HG02678 (cell line): Measurements from ENCODE around the gene SPATA6L.

Experiments used
- ATAC-seq: cut with Tn5 transposase; IDR thresholded peaks from one replicate; pipeline ENCODE4 v1.9.1; 2021; ENCODE audit warnings: mild to moderate bottlenecking, moderate library complexity; ENCODE audit not compliant: unreplicated experiment

The SPATA6L gene

GRCh38 chr9:4590430-4591122, 75.7 kb downstream of the SPATA6L start:
- no peak for ATAC-seq

DNA sequence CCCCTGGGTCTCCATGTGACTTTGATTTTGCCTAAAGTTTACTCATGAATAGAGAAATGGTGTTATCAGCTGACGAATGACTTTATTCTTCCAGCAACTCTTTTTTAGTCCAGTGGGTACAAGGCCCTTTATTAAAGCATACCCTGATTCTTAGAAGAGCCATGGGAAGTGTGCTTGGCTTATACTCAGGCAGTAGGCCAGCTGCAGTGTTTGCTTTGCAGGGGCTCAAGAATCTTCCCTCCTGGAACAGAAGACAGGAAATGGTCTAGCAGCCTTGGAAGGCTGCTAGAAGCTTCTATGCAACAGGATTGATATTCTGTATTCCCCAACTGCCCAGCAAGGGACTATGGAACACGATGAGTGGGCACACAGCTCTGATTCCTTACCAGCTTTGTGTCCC, 77.6 kb downstream of the SPATA6L start:
- ATAC-seq, result no peak

DNA sequence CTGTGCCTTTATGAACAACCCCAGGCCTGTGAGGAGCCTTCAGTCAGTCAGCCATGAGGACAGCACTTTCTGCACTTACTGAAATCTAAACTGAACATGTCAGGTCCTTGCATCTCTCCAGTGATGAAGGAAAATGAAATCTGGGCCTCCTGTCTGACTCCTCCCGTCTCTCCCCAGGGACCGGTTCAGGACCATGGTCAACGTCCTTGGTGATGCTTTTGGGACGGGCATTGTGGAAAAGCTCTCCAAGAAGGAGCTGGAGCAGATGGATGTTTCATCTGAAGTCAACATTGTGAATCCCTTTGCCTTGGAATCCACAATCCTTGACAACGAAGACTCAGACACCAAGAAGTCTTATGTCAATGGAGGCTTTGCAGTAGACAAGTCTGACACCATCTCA, 81.1 kb downstream of the SPATA6L start:
- no peak for ATAC-seq

- ATAC-seq, result no peak
Measured at GRCh38 chr9:4584636-4585035, 81.6 kb downstream of the SPATA6L start.

DNA sequence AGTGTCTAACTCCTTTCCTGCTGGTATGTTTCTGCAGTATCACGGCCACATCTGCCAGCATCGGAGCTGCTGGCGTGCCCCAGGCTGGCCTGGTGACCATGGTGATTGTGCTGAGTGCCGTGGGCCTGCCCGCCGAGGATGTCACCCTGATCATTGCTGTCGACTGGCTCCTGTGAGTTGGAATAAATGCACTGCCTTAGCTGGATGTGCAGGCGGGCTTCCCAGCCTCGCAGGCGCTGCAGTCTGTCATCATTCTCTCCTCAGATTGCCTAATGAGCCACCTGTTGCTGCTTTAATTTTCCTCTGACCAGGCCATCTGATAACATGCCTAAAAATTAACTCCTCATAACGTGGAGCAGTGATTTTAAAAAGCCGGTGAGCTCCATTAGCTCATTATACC, 83.3 kb downstream of the SPATA6L start:
- no peak for ATAC-seq

- ATAC-seq, result no peak
Measured at GRCh38 chr9:4581861-4582565, 84.3 kb downstream of the SPATA6L start.

DNA sequence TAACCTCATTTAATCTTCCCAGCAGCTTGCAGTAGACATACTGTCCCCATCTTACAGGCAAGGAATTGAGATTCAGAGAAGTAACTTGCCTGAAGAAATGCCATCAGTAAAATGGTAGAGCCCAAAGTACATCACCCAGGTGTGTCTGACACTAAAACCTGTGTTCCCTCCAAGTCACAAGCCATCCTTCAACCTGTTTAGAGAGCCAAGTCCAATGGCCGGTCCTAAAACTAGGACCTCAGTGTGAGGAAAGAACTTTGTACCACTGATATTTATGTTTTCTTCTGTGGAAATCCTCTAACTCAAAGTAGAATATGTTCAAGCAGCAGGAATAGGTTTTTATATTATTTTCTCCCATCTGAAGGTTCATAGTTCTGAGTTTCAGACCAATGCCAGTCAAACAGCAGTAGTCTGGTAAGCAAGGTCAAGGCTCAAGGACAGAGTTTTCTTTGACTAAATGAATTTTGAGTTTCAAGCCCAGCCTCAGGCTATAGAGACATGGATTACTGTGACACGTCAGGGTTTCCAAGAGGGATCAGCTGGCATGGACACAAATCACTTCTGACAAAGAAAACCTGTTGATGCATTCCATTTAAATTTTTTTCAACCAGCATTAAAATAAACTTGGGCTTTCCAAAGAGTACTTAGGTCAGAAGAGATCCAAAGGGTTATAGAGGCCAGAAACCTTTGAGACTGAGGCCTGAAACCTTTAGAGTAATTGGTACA, 85.1 kb downstream of the SPATA6L start:
- no peak for ATAC-seq

DNA sequence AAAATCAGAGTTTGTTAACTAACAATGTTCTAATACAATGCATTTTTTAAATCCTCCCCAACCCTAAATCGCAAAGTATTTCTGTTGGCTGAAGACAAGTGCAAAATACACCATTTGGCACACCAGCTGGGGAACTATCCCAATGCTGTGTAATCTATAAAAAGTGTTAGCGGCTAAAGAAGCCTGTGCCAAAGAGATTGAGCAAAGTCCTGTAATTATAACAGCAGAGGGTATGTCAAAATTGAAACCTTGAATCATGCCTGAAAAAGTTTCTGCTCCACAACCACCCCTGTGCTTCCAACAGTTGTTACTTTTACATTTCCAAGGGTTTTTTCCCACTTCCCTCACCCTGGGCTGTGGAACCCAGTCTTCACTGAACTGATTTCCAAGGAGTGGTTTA, 87.3 kb downstream of the SPATA6L start:
- ATAC-seq, result no peak

DNA sequence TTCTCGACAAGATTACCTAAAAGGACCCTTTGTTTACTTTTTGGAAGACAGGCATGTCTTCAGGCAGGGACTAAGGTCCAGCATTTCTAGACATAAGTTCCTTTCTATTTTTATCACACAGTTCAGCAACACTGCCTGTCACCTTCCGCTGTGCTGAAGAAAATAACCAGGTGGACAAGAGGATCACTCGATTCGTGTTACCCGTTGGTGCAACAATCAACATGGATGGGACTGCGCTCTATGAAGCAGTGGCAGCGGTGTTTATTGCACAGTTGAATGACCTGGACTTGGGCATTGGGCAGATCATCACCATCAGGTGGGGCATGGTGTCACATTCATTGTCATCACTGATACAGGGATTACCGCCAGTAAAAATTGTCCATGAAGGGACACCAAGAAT, 89.8 kb downstream of the SPATA6L start:
- no peak for ATAC-seq

- no peak for ATAC-seq
Measured at GRCh38 chr9:4575997-4576396, 90.3 kb downstream of the SPATA6L start.

- peak; percentile 66 for ATAC-seq
Measured at GRCh38 chr9:4574657-4575243, 91.5 kb downstream of the SPATA6L start.

GRCh38 chr9:4573634-4574389, 92.5 kb downstream of the SPATA6L start:
- ATAC-seq, result no peak

- ATAC-seq, result no peak
Measured at GRCh38 chr9:4573176-4573575, 93.1 kb downstream of the SPATA6L start.

DNA sequence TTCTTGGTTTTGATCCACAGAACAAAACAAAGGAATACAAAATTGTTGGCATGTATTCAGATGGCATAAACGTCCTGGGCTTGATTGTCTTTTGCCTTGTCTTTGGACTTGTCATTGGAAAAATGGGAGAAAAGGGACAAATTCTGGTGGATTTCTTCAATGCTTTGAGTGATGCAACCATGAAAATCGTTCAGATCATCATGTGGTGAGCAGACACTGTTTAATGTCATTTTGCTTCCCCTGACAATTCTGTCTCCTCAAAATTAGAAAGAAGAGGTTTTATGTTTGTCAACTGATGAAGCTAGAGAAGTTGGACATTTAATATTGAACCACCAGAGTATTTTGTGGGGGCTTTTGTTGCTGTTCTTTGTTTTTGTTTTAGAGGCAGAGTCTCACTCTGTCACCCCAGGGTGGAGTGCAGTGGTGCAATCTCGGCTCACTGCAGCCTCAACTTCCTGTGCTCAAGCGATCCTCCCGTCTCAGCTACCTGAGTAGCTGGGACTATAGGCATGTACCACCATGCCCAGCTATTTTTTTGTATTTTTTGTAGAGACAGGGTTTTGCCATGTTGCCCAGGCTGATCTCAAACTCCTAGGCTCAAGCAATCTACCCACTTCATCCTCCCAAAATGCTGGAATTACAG, 94.0 kb downstream of the SPATA6L start:
- ATAC-seq, result no peak

GRCh38 chr9:4569101-4569500, 97.2 kb downstream of the SPATA6L start:
- ATAC-seq, result no peak

DNA sequence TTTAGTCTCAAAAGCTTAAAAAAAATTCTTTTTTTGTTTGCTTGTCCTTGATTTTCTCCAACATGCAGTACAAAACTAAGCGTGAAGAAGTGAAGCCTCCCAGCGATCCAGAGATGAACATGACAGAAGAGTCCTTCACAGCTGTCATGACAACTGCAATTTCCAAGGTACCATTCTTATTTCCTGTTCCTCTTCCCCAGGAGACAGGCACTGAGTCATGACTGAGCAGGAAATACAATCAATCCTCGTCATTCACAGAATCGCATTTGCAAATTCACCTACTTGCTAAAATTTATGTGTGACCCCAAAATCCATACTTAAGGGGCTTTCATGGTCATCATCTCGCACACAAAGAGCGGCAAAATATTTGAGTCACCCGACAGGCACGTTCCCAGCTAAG, 98.7 kb downstream of the SPATA6L start:
- no peak for ATAC-seq

DNA sequence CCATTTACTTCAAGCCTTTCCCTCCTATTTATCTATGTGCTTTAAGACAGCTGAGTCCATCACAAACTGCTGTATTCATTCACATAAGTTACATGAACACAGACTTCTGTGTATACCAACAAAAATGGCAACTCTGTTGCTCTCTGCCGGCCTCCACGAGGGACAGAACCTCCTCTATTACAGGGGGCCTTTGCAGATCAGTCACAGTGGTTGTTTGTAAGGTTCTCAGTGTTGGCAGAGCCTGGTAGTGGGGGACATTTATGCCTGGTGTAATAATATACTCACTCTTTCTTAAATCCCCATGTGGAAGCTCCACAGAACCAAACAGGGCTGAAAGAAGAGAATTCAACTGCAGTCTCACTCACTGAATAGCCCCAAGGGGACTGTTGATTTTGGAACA, 99.5 kb downstream of the SPATA6L start:
- ATAC-seq, result no peak

DNA sequence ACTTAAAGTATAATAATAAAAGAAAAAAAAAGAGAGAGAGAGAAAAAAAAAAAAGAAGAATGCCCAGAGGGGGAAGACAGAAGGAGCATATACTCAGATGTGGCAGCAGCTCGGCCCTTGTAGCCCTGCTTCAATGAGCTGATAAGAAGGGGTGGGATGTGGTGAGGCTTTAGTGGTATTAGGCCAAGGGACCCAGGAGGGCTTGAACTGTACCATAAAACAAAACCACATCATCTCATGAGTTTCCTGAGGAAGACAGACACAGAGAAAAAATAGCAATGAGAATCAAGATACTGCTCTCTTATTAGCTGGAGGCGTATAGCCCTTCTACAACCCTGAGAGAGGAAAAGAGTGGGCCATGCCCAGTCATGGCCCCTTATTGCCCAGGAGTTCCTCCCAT, 103.2 kb downstream of the SPATA6L start:
- ATAC-seq, result no peak

DNA sequence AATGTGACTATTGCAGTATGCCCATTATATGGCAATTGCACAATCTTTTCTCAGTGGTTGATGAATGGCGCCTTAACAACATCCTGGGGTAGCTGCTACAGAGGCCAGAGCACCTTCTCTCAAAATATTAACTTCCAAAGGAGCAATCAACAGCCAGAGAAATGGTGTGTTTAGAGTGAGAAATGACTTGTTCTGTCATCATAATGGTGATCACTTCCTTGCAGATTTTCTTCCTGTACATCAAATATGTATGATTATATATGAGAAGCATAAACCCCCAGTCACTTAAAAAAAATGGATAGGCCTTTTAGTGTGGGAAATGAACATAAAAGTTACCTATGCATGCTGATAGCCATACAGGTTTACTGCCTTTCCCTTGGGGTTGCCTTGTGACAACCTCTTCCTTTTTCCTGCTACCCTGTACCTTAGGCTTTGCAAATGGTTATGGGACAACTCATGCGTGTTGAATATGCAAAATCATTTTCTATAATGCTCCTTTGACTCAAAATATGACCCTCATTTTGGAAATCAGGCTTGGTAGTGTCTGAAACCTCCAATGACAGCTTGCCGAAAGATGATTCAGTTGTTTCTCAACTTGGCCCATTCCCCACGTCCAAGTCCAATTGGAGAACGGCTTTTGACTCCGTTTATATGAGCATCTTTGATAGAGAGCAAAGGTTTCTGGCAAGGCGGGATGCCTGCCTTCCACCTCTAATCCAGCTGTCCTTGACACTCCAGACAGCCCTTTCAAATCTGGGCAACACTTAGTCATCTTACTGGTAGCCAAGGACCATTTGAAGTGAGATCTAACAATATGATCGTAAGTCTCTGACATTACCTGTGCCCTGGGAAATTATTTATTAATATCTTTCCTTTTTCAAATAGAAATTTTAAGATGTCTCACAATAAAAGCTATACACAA, 106.8 kb downstream of the SPATA6L start:
- peak; percentile 81 for ATAC-seq
